HTERT RPE-1 (cell line): ENCODE results near the gene KRR1.
"Not testable (repeated sequence)": the region's sequence is repeated elsewhere in the genome, so short reads cannot be mapped to it uniquely, and the experiment has no call there.

Experiments
- in situ Hi-C: fragments of 300-500 bp; cut with MboI; formaldehyde crosslinking; loops from 4 replicates; pipeline ENCODE4 v1.14.3; 2020; ENCODE audit warnings: low sequenced_read_pairs

Gene KRR1

DNA sequence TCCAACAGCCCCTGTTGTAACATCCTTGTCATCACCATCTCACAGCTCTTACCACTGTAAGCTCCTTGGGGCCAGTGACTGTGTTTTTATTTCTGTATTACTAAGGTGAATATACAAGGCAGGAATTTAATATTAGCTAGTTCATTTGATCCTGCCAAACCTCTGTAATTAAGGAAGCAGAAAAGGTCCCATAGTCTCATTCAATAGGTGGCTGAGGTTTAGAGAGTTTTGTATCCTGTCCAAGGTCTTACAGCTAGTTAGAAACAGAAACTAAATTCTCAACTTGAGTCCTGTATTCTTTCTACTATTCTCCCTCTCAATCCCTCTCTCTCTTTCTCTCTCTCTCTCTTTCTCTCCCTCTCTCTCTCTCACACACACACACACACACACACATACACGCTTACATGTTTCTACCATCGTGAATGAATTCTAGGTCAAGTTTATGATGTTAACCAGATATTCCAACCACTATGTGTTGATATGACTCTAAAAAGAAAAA lies 31.4 kb downstream of the KRR1 start:
- in situ Hi-C loops, result no loop called here

DNA sequence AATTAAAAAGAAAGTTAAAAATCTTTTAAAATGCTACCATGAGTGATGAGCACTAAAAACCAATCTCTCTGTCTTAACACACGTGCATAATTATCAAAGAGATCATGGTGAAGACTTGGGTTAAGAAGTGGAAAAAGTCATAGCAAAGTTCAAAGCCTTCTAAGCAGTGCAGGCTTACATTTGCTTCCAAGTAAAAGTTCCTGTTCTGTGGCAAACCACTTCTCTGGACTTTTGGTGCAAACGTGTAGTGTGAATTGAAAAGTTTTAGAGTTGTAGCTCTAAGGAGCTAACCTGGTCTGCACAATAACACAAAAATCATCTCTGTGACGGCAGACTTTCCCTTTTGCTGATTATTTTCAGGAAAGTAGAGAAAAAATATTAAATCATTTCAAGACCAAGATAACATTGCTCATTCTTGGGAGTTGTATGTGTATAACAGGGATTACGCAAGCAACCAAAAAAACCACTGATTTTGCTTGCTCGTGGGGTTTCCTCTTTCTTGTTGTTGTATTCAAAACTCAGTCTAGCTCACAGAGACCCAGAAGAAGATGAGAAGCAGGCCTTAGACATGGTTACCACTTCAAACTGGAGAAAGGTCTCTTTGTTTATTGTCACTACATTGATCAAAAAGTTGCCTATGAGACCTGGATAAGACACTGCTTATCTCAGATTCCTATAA lies 33.2 kb downstream of the KRR1 start:
- in situ Hi-C loops, result no loop called here

DNA sequence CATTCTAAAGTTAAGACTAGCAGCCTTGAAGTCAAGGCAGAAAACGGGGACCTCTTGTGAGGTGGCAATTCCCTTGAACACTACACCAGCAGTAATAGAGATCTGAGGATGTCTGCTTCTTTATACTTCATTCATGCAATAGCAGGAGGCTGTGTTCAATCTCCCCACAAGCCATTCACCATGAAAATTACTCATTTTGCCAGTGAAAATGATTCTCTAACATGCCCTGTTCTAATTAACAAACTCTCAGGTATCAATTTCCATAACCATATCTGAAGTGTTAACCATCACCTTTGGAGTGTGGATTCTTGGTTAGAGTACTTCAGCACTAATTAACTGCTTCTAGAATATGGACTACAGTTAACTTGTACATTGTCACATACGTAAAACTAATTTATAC lies 34.3 kb downstream of the KRR1 start:
- in situ Hi-C loops, result no loop called here

DNA sequence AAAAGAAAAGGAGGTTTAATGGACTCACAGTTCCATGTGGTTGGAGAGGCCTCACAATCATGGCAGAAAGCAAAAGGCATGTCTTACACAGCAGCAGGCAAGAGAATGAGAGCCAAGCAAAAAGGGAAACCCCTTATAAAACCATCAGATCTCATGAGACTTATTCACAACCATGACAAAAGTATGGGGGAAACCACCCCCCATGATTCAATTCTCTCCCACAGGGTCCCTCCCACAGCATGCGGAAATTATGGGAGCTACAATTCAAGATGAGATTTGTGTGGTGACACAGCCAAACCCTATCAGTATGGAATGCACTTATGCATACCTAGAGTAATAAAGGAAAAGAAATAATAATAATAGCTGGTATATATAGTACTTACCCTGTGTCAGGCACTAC lies 35.3 kb downstream of the KRR1 start:
- in situ Hi-C loops, result no loop called here

DNA sequence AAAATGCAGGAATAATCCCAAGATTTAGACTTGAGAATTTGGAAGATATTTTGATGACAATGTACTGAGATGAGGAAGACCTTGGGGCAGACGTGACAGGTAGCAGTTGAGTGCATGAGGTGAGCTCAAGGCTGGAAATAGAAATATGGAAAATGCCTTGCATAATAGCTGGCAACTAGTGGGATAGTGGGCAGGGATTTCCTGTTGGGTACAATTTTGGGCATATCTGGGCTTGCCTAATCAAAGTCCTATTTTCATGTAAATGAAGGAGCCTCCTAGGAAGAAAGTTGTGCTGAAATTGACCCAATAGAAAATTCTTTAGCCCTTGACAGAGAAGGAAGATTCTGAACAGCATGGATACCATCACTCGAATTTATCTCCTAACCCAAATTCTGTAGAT lies 37.3 kb downstream of the KRR1 start:
- in situ Hi-C loops, result no loop called here

DNA sequence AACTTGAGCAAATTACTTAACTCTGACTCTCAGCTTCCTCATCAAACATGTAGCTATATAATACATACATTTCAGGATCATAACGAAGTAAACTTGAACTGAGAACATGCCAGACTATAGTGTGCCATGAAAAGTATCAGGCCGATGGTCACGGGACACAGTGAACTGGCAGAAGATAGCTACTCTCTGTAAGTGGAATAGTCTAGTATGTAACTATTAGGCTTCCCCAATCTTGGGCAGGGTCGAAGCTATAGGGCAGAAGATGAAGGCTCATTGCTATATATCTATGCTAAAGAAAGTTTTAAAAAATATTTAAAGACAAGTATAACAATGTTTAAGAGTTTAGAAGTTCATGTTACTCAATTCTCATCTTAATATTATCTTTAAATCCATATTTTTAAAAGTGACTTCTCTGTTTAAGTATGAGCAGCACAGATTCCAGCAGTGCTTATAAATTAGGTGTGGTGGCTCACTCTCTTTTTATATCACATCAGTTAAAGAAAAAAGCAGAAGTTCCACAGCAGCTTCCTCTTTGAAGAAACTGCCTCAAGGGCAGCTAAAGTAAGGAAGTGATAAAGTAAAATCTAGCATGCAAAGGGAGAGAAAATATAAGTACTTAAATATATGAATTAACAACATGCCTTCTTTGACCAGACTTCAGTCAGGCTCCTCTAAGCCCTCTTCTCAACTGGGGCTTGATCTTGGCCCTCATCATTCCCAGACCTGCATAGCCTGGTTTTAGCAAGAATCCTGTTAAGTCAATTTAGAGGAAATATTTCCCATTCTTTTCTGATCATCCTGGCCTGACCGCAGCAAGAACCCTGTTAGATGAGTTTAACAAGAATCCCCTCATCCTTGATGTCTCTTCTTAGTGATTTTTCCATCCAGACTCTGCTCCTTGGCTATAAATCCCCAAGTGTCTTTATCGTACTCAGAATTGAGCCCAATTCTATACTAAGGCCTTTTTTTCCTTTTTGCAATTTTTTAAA lies 39.2 kb downstream of the KRR1 start:
- in situ Hi-C loops, result no loop called here

DNA sequence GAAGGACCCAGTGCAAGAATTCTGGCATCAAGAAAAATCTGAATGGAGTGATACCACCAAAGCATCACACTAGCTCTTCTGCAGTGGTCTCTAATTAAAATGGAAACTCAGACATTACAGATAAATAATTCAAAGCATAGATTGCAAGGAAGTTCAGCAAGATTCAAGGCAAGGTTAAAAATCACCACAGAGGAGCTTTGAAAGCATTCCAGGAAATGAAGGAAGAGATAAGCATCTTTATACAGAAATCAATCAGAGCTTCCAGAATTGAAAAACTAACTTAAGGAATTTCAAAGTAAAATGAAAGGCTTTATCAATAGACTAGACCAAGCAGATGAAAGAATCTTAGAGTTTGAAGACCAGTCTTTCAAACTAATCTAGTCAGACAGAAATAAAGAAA lies 51.2 kb downstream of the KRR1 start:
- in situ Hi-C loops, result no loop called here

DNA sequence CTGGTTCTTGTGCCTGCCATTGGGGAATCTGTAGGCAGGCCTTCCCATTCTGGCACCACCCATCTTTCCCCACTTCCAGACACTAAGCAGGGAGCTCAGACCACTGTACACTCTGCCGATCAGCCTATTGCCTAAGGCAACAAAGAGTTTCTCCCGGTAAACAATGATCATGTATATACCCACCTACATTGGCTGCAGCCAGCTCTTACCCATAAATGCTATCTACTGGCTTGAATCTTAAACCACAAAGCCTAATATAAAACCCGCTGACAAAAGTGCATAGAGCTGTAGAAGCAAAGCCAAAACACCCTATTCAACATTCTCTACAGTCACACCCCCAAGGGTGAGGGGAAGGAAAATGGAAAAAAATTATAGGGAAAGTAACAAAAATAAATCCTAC lies 51.7 kb downstream of the KRR1 start:
- in situ Hi-C loops, result no loop called here

DNA sequence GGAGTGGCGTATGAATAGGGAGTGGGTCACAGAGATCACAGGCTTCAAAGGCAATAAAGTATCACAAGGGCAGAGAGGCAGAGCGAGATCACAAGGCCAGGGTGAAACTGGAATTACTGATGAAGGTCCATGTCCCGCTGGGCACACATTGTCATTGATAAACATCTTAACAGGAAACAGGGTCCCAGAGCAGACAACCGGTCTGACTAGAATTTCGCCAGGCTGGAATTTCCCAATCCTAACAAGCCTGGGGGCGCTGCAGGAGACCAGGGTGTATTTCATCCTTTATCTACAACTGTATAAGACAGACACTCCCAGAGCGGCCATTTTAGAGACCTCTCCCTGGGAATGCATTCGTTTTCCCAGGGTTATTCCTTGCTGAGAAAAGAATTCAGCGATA lies 53.5 kb downstream of the KRR1 start:
- in situ Hi-C loops, result not testable (repeated sequence)

DNA sequence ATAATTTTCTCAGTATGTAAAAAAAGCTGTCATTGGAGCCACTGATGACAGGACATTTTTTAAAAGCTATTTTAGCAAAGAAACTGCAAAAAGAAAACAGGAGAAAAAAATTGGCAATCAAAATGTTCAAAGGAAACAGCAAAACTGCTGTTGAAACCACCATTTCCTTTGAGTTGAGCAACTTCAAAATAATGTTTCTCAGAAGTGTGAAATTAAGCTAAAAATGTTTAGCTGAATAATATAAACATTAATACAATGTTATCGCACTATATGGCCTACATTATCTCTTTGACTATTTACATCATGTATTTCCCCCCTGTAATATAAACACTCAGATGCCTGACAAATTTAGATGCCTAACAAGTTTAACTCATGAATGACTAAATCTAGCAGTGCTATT lies 54.2 kb downstream of the KRR1 start:
- in situ Hi-C loops, result no loop called here

DNA sequence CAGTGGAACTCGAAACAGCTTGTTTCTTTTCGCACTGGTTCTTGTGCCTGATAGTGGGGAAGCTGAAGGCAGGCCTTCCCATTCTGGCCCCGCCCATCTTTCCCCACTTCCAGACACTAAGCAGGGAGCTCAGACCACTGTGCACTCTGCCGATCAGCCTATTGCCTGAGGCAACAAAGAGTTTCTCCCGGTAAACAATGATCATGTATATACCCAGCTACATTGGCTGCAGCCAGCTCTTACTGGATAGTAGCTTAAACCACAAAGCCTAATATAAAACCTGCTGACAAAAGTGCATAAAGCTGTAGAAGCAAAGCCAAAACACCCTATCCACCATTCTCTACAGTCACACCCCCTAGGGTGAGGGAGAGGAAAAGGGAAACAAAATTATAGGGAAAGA lies 55.6 kb downstream of the KRR1 start:
- in situ Hi-C loops, result no loop called here

DNA sequence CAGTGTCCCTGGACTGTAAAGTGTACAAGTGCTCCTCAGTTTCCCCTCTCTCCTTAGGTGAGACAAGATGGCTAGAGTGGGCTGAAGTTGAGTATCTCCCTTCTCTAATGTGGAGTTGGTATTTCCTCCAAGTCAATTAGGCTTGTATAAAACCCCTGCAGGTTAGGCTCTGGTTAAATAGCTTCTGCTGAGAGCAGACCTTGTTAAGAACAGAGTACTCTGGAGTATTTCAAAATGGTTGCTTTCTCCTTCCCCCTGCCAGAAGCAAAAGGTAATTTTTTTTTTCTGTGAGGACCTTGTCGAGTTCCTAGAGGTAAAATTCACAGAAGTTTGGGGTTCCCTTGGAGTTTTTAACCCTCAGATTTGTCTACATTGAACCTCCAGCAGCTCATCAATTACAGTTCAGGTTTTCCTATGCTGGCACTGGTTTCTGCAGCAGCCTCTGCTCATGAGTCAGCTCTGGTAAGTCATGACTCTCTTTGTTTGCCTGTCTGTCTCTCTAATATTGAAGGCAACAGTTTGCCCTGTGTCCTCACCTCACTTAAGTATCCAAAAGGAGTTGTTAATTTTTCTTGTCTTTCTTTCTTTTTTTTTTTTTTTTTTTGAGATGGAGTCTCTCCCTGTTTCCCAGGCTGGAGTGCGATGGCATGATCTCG lies 58.6 kb downstream of the KRR1 start:
- in situ Hi-C loops, result no loop called here

DNA sequence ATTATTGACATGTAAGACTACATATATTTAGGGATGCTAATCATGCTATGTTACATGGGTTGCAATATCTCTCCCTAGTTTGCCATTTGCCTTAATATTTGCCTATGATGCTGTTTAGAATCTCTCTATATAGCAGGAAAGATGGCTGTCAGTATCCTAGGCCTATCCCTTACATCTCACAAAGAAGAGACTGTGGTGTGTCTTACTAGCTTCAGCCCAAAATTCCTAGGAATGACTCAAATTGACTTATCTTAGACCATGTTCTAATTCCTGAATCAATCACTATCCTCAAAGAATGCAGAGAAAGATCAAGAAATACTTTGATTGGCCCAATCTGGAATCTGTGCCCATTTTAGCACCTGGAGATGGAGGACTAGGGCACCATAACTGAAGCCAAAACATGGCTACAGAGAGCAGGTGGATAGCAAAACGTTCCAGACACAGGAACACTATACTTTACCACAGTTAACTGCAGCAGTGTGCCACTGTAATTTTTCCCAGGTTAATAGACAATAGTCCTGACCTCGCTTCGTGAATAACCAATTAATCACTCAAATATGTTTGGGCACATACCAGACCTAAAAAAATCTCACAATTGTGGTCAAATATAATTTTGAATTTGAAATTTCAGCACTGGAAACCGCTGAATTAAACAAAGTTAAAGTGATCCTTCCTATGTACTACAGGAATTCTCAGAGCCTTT lies 63.6 kb downstream of the KRR1 start:
- in situ Hi-C loops, result no loop called here

DNA sequence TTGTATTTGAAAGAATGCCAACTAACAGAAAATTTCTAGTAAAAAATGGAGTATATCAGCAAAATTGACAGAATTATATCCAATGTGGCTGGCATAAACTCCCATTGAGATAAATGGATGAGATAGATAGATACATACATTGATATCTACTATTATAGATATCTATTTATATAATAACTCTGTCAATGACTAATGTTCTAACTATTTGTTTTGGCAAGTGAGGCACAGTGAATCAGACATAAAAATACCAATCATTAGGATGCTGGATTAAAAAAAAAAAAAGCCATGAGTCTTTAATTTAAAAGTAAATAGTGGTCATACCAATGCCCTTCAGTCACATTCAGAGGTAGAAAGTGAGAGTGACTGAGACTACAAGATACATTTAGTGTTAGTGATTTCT lies 64.6 kb downstream of the KRR1 start:
- in situ Hi-C loops, result no loop called here

DNA sequence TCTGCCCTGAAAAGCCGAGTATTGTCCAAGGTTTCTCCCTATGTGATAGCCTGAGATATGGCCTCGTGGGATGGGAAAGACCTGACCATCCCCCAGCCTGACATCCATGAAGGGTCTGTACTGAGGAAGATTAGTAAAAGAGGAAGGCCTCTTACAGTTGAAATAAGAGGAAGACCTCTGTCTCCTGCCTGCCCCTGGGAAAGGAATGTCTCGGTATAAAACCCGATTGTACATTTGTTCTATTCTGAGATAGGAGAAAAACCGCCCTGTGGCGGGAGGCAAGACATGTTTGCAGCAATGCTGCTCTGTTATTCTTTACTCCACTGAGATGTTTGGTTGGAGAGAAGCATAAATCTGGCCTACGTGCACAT lies 66.3 kb downstream of the KRR1 start:
- in situ Hi-C loops, result not testable (repeated sequence)

DNA sequence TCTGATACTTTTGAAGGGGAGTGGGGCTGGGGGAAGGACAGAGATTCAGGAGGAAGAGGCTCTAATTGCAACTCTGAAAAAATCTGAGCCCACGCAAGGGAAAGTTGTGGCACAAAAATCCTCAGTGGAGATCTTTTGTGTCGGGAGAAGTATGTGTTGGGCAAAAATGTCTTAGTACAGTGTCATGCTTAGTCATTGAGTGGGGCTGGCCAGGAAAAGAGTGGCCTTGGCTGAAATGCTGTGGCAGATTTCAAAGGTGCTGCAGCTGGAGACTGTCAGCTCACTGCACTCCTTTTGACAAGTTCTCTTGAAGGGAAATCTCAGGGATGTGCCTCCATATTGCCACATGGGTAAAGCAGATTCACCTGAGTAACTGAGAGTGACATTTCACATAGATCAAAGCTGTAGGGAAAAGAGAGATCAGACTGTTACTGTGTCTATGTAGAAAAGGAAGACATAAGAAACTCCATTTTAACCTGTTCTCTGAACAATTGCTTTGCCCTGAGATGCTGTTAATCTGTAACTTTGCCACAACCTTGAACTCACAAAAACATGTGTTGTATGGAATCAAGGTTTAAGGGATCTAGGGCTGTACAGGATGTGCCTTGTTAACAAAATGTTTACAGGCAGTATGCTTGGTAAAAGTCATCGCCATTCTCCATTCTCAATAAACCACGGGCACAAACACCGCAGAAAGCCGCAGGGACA lies 66.8 kb downstream of the KRR1 start:
- in situ Hi-C loops, result no loop called here

DNA sequence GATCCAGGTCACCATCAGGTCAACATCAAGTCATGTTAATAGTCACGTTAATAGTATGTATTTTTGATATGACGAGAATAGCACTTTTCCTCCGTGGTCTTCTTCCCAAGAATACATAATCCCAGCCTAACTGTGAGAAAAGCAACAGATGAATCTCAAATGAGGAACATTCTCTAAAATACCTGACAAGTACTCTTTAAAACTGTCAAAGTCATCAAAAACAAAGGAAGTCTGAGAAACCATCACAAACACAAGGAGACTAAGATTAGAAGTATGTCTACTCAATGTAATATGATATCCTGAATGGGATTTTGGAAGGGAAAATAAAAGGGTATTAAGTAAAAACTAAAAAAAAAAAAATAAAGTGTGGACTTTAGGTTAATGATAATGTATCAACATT lies 67.7 kb downstream of the KRR1 start:
- in situ Hi-C loops, result no loop called here

DNA sequence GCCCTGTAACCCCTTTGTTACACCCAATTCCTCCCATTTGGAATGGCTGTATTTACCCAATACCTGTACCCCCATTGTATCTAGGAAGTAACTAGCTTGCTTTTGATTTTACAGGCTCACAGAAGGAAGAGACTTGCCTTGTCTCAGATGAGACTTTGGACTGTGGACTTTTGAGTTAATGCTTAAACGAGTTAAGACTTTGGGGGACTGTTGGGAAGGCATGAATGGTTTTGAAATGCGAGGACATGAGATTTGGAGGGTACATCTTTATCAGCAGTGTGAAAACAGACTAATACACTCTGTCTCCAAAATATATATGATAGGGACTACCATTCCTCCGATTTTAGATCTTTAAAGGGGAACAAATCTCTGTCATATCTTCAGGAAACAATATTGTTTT lies 69.0 kb downstream of the KRR1 start:
- in situ Hi-C loops, result not testable (repeated sequence)

DNA sequence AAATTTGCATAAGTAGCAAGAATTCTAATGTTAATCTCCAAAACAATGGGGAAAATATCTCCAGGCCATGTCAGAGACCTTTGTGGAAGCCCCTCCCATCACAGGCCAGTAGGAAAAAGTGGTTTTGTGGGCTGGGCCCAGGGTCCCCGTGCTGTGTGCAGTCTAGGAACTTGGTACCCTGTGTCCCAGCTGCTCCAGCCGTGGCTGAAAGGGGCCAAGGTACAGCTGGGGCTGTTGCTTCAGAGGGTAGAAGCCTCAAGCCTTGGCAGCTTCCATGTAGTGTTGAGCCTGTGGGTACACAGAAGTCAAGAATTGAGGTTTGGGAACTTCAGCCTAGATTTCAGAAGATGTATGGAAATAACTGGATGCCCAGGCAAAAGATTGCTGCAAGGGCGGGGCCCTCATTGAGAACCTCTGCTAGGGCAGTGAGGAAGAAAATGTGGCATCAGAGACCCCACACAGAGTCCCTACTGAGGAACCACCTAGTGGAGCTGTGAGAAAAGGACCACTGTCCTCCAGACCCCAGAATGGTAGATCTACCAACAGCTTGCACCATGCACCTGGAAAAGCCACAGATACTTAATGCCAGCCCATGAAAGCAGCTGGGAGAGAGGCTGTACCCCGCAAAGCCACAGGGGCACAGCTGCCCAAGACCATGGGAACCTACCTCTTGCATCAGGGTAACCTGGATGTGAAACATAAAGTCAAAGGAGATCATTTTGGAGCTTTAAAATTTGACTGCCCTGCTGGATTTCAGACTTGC lies 69.5 kb downstream of the KRR1 start:
- in situ Hi-C loops, result not testable (repeated sequence)
